COLO829 (cell line): Measurements from ENCODE around the gene EIF2AK3.
"Not testable (repeated sequence)": the region's sequence is repeated elsewhere in the genome, so short reads cannot be mapped to it uniquely, and the experiment has no call there.

Experiments used
- DNase-seq: peaks from one replicate; pipeline ENCODE4 v3.0.0; 2012; ENCODE audit warnings: low spot score

Gene EIF2AK3

GRCh38 chr2:88636026-88636425 is 8.8 kb upstream of the EIF2AK3 start:
- DNase-seq: no peak

DNA sequence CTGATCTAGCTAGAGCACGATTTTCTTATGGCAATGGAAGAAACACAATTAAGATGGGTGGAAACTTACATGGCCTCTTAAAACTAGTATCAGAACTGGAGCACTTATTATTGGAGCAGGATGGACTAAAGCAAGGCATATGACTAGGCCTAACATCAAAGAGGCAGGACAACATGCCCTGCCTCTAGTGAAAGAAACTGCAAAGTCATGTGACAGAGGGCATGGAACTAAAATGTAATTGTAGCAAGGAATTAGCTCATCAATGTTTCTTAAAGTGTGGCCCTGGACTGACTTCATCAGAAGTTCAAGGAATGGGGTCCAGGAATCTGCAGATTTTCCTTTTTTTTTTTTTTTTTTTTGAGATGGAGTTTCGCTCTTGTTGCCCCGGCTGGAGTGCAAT is 5.3 kb upstream of the EIF2AK3 start:
- no peak for DNase-seq

GRCh38 chr2:88628571-88628939 is 1.3 kb upstream of the EIF2AK3 start:
- DNase-seq: no peak

GRCh38 chr2:88627856-88628570 is 749 bp upstream of the EIF2AK3 start:
- DNase-seq: peak; percentile 63

- no peak for DNase-seq
Measured at GRCh38 chr2:88626171-88627054, 851 bp downstream of the EIF2AK3 start.

DNA sequence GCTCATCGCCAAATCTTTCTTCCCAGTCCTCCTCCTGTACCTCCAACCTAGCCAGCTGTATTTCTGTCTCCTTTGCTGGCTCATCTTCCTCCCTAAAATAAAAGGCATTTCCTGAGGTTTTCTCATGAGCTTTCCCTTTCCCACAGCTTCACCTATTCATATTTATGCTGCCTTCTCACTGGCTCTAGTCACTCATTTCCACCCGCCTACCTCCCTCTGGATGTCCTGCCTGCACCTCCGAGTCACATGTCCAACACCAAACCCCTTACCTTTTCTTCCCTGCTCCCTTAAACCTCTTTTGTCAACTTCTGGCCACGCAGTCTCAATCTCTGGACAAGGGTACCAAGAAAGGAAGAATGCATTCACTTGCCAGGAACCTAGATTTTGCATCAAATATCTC is 2.8 kb downstream of the EIF2AK3 start:
- DNase-seq: no peak

DNA sequence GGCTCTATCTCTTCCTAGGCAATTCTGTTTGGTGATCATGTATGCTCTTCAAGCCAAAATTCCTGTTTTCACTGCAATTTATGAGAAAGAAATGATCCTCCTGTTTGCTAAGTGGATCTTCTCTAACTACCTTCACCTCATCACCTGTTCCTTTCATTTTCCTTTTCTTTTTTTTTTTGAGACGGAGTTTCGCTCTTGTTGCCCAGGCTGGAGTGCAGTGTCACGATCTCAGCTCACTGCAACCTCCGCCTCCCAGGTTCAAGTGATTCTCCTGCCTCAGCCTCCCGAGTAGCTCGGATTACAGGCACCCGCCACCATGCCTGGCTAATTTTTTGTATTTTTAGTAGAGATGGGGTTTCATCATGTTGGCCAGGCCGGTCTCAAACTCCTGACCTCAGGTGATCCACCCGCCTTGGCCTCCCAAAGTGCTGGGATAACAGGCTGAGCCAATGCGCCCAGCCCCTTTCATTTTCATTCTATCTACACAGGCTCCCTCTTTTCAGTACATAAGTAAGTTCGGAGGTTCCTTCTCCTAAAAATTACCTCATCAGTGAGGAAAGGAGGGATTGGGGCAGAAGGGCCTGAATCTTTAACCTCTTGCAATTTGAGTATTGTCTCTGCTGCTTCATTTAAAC is 3.3 kb downstream of the EIF2AK3 start:
- not testable (repeated sequence) for DNase-seq

DNA sequence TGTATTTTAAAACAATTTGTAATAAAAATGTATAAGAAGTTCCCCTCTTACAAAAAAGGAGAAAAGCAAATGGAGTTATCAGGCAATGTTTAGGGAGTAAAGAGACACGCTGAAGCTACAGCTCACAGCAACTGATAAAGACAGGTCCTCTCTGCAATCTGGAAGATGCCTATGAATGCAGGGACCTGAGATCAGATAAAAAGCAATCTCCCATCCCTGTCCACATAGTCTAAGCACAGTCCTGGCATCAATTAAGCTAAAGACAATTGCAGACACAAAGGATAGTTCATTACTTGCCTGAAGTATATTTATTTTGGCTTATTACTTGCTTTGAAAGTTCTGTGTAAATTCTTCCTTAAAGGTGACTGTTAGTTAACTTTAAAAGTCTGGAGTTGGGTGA is 5.0 kb downstream of the EIF2AK3 start:
- no peak for DNase-seq

GRCh38 chr2:88621432-88621831 is 5.8 kb downstream of the EIF2AK3 start:
- DNase-seq: no peak

GRCh38 chr2:88620015-88620414 is 7.2 kb downstream of the EIF2AK3 start:
- no peak for DNase-seq

DNA sequence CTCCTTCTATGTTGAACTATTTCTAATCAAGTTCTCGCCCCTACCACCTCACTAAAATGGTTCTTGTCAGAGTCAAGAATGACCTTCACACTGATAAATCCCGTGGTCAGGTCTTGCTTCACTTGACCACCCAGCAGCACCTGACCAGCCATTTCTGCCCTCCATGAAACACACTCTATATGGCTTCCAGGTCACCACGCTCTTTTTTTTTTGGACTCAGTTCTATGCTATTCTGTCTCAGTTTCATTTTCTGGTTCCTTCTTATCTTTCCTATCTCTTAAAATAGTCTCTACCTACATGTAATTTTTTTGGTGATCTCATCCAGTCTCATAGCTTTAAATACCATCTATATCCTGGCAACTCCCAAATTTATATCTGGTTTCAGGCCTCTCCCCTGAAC is 11.4 kb downstream of the EIF2AK3 start:
- DNase-seq: no peak

DNA sequence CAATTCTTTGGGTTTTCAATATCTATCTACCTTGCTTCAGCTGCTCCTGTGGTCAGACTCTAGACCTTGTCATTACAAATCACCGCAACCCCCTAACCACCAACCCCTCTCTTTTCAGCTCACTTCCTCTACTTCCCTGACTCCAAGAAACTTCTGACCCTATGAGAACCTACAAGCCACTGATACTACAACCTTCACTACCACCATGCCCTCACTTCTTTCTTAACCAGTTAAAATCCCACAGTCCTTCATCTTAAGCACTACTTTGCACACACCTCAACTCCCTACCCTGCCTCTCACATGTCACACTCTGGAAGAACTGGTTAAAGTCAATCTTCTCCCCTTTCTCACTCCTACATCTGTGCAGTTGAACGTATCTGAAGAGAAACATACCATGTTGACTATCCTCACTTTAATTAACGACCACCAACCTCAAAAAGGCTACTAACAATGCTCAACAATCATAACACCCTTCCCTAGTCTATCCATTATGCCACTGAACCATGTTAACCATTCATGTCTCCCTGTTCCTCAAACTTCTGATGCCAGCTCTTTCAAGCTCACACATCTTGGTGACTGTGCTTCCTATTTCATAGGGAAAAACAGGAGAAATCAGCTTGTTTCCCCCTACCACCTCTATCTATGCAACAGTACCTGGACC is 12.6 kb downstream of the EIF2AK3 start:
- DNase-seq: no peak

DNA sequence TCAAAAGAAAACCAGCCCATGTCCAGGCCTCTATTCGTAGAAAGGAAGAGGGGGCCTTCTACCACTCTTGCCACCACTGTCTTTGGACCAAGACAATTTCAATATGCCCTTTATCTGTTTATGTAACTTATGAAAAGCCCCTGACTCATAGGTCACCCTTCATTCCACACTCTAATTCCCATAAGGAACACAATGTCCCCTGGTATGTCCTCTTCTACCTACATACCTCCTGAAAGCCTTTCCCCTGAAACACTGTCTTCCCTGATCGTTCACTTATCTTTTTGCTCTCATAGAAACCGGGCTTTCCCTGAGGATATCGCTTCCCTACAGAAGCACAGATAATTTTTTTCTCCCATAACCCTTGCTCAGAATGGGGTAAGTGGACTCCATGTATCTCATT is 13.3 kb downstream of the EIF2AK3 start:
- DNase-seq: no peak

DNA sequence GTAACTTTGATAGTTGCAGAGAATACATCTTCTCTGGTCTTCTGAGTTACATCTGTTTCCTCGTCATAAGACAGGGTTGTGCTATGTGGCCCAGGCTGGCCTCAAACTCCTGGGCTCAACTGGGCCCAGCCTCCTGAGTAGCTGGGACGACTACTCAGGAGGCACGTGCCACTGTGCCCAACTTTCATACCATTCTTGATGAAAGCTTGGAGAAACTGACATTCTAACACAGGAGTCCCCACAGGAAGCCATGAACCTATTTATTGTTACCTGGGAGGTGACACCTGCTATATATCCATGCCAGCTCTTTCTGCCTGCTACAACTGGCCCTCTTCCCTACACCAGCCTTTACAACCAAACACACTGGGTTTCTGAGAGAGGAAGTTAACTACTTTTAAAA is 19.1 kb downstream of the EIF2AK3 start:
- no peak for DNase-seq

DNA sequence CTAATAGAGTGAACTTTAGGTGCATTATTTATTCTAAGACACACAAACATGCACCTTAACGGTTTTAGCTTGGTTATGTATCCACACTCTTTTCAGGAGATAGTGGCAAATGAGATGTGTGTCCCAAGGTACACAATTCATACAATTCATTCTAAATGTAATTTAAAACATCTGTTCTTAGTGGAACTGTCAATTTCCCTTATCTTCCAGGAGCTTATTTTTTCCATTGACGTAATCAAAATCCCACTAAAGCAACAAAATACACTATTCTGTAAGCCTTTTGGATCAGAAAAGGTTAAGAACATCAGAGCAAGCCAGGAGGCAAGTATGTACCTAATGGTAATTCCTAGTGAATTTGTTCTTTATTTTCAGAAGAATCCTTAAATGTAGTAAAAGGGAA is 19.8 kb downstream of the EIF2AK3 start:
- no peak for DNase-seq

DNA sequence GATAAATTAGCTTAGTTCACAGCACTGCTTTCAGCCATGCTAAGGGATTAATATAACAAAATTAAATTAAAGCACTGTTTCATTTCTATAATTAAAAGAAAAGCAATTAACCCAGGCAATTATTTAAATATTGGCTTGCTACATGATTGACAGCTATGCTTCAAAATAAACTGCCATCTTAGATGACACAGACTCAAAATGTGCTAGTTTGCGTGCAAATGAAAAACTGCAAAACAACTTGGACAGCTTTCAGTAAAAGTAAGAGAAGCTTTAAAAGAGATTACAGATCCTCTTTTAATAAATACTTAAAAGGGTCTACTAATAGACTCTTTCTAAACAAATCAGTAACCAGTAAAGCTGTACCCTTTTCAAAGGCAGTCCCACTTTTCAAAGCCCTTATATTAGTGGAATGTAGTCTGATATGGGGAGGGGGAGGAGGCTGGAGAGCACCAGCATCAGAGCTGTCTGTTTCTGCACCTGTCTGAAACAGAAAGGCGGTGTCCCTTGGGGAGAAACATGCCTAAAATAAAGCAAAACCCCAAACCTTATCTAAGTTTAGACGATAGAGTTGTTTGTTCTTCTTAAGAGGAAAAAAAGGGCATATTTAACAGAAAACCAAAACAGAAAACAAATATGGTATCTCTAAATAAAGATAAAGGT is 20.8 kb downstream of the EIF2AK3 start:
- DNase-seq: no peak

- no peak for DNase-seq
Measured at GRCh38 chr2:88603146-88603545, 24.1 kb downstream of the EIF2AK3 start.

- no peak for DNase-seq
Measured at GRCh38 chr2:88602022-88602421, 25.2 kb downstream of the EIF2AK3 start.

GRCh38 chr2:88601286-88601685 is 26.0 kb downstream of the EIF2AK3 start:
- DNase-seq: no peak

GRCh38 chr2:88600038-88600465 is 27.2 kb downstream of the EIF2AK3 start:
- DNase-seq: peak; percentile 82

- peak; percentile 6 for DNase-seq
Measured at GRCh38 chr2:88599527-88599926, 27.7 kb downstream of the EIF2AK3 start.

- DNase-seq: no peak
Measured at GRCh38 chr2:88597168-88597567, 30.1 kb downstream of the EIF2AK3 start.
